HG03342 (cell line): Measurements from ENCODE around the gene TAOK2.

Source experiments
- ATAC-seq: cut with Tn5 transposase; IDR thresholded peaks from one replicate; pipeline ENCODE4 v1.9.1; 2021; ENCODE audit warnings: mild to moderate bottlenecking, moderate library complexity; ENCODE audit not compliant: unreplicated experiment

The TAOK2 gene

GRCh38 chr16:29962344-29962994 lies 11.2 kb upstream of the TAOK2 start:
- no peak for ATAC-seq

DNA sequence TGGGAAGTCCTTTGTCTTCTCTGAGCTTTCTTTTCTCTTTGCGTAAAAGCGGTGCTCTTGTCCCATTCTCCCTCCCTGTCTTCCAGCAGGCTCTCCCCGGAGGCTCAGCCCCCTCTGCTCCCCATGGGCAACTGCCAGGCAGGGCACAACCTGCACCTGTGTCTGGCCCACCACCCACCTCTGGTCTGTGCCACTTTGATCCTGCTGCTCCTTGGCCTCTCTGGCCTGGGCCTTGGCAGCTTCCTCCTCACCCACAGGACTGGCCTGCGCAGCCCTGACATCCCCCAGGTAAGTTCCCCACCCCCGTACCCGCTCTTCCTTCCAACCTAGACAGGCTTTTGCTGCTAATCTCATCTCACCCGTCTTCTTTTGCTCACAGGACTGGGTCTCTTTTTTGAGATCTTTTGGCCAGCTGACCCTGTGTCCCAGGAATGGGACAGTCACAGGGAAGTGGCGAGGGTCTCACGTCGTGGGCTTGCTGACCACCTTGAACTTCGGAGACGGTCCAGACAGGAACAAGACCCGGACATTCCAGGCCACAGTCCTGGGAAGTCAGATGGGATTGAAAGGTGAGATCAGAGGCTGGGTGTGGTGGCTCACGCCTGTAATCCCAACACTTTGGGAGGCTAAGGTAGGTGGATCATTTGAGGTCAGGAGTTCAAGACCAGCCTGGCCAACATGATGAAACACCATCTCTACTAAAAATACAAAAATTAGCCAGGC lies 10.5 kb upstream of the TAOK2 start:
- no peak for ATAC-seq

DNA sequence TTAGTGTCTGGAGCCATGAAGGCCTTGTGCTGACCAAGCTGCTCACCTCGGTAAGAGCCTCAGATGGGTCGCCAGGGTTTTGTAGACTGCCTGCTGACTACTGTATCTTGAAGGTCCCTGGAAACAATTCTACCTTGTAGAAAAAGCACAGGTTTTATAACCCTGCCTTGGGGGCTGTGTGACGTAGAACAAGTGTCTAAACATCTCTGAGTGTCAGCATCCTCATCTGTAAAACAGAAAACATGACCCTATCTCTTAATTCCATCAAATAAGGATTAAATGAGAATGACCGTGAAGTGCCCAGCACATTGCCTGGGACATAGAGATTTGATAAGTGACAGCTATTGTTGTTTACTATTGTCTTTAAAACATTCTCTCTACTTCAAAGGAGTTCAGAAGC lies 5.5 kb upstream of the TAOK2 start:
- ATAC-seq, result no peak

GRCh38 chr16:29971304-29971703 lies 2.4 kb upstream of the TAOK2 start:
- ATAC-seq, result no peak

DNA sequence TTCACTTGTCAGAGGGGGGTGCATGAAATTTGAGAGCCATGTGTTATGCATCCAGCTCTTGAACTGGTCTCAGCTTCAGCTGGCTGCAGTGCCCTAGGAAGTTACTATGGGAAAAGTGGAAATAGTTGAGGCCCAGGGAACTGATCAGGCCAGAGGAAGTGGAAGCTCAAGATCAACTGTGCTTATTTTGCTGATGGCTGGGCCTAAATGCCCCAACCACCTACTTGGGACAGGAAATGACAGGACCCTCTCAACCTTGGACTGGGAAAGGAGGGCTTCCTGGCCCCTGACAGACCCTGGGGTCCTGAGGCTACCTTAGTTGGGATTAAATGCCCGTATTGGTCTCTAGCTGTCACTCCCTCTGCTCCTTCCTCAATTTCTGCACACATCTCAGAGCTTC lies 1.2 kb upstream of the TAOK2 start:
- ATAC-seq, result no peak

GRCh38 chr16:29972992-29973383 lies 680 bp upstream of the TAOK2 start:
- ATAC-seq, result no peak

DNA sequence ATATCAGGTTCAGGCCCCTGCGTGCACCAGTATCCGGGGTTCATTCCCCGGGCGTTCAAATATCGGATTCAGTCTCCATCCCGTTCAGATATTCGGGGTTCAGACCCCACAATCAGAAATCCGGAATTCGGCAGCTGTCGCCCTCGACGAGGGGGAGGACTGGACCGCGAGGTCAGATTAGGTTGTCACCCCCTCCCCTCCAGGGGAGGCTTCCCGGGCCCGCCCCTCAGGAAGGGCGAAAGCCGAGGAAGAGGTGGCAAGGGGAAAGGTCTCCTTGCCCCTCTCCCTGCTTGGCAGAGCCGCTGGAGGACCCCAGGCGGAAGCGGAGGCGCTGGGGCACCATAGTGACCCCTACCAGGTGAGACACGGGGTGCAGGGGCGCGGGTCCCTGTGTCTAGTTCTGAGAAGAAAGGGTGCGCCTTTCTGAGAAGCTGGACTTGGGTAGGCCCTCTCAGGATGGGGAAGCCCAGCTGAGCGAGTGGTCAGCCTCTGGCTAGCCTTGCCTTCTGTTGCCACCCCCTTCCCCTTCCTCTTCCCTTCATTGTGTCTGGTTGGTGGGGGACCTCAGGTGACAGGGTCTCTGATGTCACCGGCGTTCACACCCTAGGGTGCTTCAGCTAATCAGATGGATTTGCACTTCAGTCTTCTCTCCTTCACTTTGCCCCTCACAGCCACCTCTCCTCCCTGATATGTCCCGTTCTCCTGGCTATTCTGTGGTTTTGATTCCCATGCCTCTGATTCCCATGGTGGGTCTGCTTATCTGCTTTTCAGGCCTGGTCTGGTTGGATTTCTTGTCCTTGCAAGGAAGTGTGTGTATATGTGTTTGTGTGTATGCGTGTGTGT lies 844 bp downstream of the TAOK2 start:
- no peak for ATAC-seq

- no peak for ATAC-seq
These were observed 1.5 kb downstream of the TAOK2 start for GRCh38 chr16:29975134-29975538.

DNA sequence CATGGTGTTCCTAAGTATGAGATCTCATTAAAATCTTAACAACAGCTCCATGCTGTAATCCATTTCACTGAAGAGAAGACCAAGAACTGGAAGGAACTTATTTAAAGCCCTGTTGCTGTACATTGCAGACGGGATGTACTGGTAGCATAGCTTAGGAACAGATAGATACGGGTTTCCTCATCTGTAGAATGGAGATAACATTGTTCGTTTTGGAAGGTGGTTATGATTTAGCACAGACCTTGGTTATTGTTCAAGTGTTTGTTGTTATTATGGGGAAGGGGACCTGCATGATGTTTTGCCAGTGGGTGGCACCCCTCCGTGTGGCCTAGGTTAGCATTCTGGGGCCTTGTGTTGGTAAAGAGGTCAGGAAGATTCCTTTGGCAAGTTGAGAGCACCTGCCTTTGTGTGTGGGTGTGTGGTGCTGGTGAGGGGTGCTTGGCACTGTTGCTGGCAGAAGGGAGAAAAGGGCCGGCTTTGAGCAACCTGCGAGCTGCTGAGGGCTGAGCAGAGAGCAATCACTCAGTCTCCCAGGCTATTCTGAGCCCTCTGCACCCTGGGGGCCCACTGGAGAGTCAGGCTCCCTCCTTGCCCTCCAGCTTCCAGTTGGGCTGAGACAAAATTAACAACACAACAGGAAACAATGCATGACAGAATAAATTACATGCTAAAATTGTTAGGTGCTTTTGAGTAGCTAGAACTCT lies 2.3 kb downstream of the TAOK2 start:
- ATAC-seq, result no peak

GRCh38 chr16:29977063-29977825 lies 3.6 kb downstream of the TAOK2 start:
- no peak for ATAC-seq

DNA sequence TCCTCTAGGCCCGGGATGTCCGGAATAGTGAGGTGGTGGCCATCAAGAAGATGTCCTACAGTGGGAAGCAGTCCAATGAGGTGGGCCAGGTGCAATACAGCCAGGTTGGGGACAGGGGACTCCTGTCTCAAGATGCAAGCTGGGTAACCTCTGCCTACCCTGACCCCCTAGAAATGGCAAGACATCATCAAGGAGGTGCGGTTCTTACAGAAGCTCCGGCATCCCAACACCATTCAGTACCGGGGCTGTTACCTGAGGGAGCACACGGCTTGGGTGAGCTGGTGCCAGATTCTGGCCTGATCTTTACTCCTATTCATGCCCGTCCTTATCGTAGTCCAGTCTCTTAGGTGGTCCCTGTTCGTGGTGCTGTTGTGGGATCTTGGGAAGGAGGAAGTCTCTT lies 4.4 kb downstream of the TAOK2 start:
- ATAC-seq, result no peak

DNA sequence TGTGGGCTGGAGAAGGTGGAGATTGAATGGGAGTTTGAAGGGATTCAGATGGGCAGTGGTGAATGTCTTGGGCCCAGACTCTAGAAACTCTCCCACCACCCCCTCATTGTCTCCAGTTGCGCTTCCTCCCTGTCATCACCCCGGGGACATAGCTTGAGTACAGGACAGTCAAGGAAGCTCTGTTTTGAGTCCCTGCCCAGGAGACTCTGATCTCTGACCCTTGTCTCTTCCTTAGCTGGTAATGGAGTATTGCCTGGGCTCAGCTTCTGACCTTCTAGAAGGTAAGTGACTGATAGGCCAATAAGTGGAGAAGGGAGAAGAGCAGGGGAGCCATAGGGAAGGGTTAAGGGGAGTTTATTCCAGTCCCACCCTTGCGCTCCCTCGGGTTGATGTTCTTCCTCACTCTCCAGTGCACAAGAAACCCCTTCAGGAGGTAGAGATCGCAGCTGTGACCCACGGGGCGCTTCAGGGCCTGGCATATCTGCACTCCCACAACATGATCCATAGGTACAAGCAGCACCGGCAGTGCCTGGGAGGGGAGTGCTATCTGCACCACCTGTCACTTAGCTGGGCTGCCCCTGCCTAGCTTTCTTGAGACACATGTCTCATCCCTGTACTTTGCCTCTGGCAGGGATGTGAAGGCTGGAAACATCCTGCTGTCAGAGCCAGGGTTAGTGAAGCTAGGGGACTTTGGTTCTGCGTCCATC lies 5.0 kb downstream of the TAOK2 start:
- no peak for ATAC-seq

DNA sequence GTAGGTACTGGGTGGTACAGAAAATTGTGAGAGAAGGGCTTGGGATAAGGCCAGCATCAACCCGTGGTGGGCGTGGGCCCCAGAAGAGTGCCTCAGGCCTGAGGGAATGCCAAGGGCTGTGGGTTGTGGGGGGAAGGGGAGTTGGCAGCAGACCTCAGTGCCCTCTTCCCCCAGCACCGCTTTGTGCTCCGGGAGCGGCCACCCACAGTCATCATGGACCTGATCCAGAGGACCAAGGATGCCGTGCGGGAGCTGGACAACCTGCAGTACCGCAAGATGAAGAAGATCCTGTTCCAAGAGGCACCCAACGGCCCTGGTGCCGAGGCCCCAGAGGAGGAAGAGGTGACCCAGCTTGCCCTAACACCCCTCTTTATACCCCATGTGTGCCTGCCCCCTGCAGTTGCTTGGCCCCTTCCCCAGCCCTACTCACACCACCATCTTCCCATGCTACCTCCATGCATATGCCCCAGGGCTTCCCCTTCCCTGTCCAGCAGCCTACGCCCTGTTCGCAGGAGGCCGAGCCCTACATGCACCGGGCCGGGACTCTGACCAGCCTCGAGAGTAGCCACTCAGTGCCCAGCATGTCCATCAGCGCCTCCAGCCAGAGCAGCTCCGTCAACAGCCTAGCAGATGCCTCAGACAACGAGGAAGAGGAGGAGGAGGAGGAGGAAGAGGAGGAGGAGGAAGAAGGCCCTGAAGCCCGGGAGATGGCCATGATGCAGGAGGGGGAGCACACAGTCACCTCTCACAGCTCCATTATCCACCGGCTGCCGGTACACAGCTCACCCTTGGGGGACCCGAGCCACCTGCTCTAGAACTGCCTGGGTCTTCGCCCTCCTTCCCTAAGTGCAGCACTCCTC lies 9.1 kb downstream of the TAOK2 start:
- ATAC-seq, result no peak

DNA sequence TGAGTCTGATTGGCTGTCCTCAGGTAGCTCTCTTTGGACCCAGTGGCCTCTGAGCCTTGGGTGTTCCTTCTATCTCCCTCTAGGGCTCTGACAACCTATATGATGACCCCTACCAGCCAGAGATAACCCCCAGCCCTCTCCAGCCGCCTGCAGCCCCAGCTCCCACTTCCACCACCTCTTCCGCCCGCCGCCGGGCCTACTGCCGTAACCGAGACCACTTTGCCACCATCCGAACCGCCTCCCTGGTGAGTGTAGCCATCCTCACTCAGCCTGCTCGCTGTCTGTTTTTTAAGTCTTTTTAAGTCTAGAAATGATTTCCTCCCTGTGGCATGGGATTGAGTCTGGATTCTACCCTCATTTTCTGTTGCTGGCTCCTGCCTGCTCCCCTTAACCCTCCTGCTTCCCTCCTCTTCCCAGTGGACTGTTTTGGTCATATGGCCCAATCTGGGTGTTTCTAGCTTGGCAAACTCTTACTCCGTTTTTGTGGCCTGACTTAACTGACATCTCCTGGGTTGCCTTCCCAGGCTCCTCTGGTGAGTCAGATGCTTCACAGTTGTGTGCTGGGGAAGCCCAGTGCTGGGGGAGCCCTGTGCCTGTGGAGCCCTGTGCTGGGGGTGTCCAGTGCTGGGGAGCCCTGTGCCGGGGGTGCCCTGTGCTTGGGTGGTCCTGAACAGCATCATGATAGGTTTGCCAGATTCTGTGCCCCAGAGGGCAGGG lies 9.9 kb downstream of the TAOK2 start:
- no peak for ATAC-seq

DNA sequence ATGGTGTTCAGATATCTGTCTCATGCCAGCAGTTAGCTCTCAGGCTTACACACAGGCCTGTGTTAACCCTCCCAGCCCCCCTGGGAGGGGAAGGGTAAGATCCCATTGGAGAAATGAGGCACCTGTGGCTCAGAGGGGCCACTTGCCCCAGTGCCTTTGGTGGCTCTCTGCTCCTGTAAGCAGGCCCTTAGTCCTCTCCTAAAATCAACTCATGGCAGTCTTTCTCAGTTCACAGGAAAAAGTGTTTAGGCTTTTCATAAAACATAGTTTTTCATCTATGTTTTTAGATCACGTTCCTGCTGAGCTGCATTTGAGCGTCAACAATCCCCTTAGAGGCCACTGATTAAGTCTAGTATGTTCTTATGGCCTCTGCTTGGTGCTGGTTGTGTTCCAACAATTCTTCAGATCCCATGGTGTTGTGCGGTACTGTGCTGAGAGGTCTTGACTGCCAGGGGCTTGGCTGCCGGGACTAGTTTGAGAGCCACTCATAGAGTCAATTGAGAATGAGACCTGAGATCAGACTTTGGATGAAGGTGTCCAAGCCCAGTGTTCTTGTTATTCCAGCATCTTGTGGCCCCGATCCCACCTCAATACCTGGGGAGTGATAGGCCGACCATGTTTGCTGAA lies 10.6 kb downstream of the TAOK2 start:
- ATAC-seq, result no peak

DNA sequence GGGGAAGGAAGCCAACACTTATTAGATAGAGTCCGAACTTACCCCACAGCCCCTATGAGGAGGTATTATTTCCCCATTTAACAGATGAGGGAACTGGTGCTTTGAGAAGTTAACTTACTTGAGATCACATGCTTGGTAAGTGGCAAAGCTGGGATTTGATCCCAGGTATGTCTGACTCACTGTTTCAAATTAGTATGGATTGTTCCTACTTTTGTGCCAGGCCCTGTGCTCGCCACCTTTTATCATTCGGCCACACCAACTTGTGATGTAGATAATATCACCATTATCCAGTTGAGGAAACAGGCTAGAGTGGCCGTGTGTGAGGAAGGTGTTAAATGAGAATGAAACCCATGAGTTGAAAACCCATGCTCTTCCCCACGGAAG lies 11.1 kb downstream of the TAOK2 start:
- ATAC-seq, result no peak

DNA sequence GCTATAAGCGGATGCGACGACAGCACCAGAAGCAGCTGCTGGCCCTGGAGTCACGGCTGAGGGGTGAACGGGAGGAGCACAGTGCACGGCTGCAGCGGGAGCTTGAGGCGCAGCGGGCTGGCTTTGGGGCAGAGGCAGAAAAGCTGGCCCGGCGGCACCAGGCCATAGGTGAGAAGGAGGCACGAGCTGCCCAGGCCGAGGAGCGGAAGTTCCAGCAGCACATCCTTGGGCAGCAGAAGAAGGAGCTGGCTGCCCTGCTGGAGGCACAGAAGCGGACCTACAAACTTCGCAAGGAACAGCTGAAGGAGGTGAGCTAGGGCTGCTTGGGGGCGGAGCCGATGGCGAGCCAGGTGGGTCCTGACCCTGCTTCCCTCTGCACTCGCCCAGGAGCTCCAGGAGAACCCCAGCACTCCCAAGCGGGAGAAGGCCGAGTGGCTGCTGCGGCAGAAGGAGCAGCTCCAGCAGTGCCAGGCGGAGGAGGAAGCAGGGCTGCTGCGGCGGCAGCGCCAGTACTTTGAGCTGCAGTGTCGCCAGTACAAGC lies 11.7 kb downstream of the TAOK2 start:
- ATAC-seq, result no peak

DNA sequence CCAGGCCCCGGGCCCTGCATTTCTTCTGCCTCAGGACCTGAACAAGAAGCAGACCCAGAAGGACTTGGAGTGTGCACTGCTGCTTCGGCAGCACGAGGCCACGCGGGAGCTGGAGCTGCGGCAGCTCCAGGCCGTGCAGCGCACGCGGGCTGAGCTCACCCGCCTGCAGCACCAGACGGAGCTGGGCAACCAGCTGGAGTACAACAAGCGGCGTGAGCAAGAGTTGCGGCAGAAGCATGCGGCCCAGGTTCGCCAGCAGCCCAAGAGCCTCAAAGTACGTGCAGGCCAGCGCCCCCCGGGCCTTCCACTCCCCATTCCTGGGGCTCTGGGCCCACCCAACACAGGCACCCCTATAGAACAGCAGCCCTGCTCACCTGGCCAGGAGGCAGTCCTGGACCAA lies 12.6 kb downstream of the TAOK2 start:
- ATAC-seq, result no peak
